Loucy (cell line): ENCODE results near the gene DYNC1I2.
A peak's percentile ranks its signal among the peaks of the same experiment; 100 is the strongest.

Experiments
- H2AFZ ChIP-seq: fragments of 200-600 bp; sonication (generic); 2 replicates; pipeline ENCODE4 v1.6.0; 2016; ENCODE audit warnings: antibody characterized with exemption, mild to moderate bottlenecking, low read length, moderate library complexity
- H3F3A ChIP-seq: fragments of 200-600 bp; 2 replicates; pipeline ENCODE4 v1.6.0; 2016; ENCODE audit warnings: antibody characterized with exemption, low read depth, mild to moderate bottlenecking
- H3K27me3 ChIP-seq: fragments of 200-600 bp; sonication (generic); 2 replicates; pipeline ENCODE4 v1.6.1; 2014; ENCODE audit warnings: low read length, mild to moderate bottlenecking; ENCODE audit not compliant: insufficient read depth, poor library complexity, severe bottlenecking
- H3K36me3 ChIP-seq: fragments of 200-600 bp; sonication (generic); 2 replicates; pipeline ENCODE4 v1.6.1; 2016; ENCODE audit warnings: low read length; ENCODE audit not compliant: insufficient read depth
- H3K4me1 ChIP-seq: fragments of 200-600 bp; sonication (generic); 2 replicates; pipeline ENCODE4 v1.5.1; 2014; ENCODE audit warnings: low read length, mild to moderate bottlenecking; ENCODE audit not compliant: insufficient read depth, poor library complexity, severe bottlenecking
- H3K4me2 ChIP-seq: fragments of 200-600 bp; sonication (generic); 2 replicates; pipeline ENCODE4 v1.6.0; 2014; ENCODE audit warnings: antibody characterized with exemption, low read length, low read depth, mild to moderate bottlenecking; ENCODE audit not compliant: poor library complexity, severe bottlenecking
- H3K4me3 ChIP-seq: fragments of 200-600 bp; sonication (generic); 2 replicates; pipeline ENCODE4 v1.5.1; 2014; ENCODE audit warnings: low read length, mild to moderate bottlenecking, mixed read lengths; ENCODE audit not compliant: poor library complexity, severe bottlenecking
- H3K79me2 ChIP-seq: fragments of 200-600 bp; sonication (generic); 2 replicates; pipeline ENCODE4 v1.6.1; 2014; ENCODE audit warnings: low read length; ENCODE audit not compliant: insufficient read depth
- H3K9ac ChIP-seq: fragments of 200-600 bp; sonication (generic); 2 replicates; pipeline ENCODE4 v1.6.0; 2014; ENCODE audit warnings: mild to moderate bottlenecking, low read depth, low read length, moderate library complexity; ENCODE audit not compliant: poor library complexity, severe bottlenecking
- H3K9me2 ChIP-seq: fragments of 200-600 bp; sonication (generic); replicated peaks from 2 replicates; pipeline ENCODE4 v1.6.1; 2016; ENCODE audit warnings: low read depth, low read length, mixed read lengths
- H3K9me3 ChIP-seq: fragments of 200-600 bp; sonication (generic); 2 replicates; pipeline ENCODE4 v1.6.1; 2014; ENCODE audit warnings: mild to moderate bottlenecking, antibody characterized with exemption, low read length, low read depth; ENCODE audit not compliant: insufficient read depth
- H4K20me1 ChIP-seq: fragments of 200-600 bp; sonication (generic); 2 replicates; pipeline ENCODE4 v1.6.0; 2014; ENCODE audit warnings: antibody characterized with exemption, low read length, mild to moderate bottlenecking; ENCODE audit not compliant: insufficient read depth, poor library complexity, severe bottlenecking
- CTCF ChIP-seq: fragments of 200-600 bp; sonication (generic); conservative IDR thresholded peaks from 2 replicates; pipeline ENCODE4 v1.5.1; 2014; ENCODE audit warnings: mild to moderate bottlenecking, antibody characterized with exemption, low read length
- EZH2phosphoT487 ChIP-seq: fragments of 200-600 bp; IDR thresholded peaks from 2 replicates; pipeline ENCODE4 v1.6.1; 2018; ENCODE audit warnings: antibody characterized with exemption, mild to moderate bottlenecking, moderate library complexity, borderline replicate concordance

DYNC1I2 gene

GRCh38 chr2:171709011-171709685 lies 21.9 kb downstream of the DYNC1I2 start:
- Histone ChIP-seq H3K9me2 (no peaks in the 10 kb centered on the region), H3K9me3 (no peaks in the 10 kb centered on the region), H3K79me2 (peaks cover 24% of the 10 kb centered on the region; the same call in 1 of the 2 replicates), H3F3A (no peaks in the 10 kb centered on the region), H3K4me3 (no peak overlapping the region), H2AFZ (no peak overlapping the region), H3K9ac (no peak overlapping the region), H3K4me2 (no peak overlapping the region), H4K20me1 (peaks cover 26% of the 10 kb centered on the region), H3K36me3 (peaks cover 21% of the 10 kb centered on the region; the same call in 1 of the 2 replicates), H3K4me1 (peaks cover 13% of the 10 kb centered on the region), H3K27me3 (no peaks in the 10 kb centered on the region)
- TF ChIP-seq EZH2phosphoT487 (no peak), CTCF (no peak)

DNA sequence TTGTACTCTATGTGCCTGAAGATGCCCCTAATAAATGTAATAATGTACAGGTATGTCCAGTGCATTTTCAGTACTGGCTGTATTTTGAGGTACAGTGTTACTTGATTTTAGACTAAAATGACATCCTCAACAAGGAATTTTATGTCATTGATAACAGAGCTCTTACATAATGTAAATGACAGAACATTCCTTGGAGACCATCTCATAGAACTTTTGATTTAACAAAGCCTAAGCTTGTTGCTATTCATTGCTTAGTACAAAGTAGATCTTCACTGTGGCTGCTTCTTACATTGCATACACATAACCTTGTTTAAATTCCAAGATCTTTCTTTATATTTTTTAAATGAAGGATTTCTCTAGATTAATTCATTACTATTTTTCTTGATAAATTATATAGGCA lies 24.1 kb downstream of the DYNC1I2 start:
- H2AFZ ChIP-seq: no peak overlapping the region
- H3K9me2 ChIP-seq: no peaks in the 10 kb centered on the region
- peaks cover 13% of the 10 kb centered on the region for H3K4me1 ChIP-seq
- TF ChIP-seq EZH2phosphoT487: no peak
- no peak for TF ChIP-seq CTCF
- no peak overlapping the region for H3K4me3 ChIP-seq
- H3K79me2 ChIP-seq: peaks cover 21% of the 10 kb centered on the region; the same call in 1 of the 2 replicates
- peaks cover 10% of the 10 kb centered on the region for H4K20me1 ChIP-seq
- H3K9ac ChIP-seq: no peak overlapping the region
- H3K36me3 ChIP-seq: peaks cover 27% of the 10 kb centered on the region; the same call in 1 of the 2 replicates
- no peaks in the 10 kb centered on the region for H3K9me3 ChIP-seq
- no peak overlapping the region for H3K4me2 ChIP-seq
- H3F3A ChIP-seq: no peaks in the 10 kb centered on the region
- H3K27me3 ChIP-seq: no peaks in the 10 kb centered on the region

GRCh38 chr2:171712051-171712450 lies 24.8 kb downstream of the DYNC1I2 start:
- no peaks in the 10 kb centered on the region for H3K9me2 ChIP-seq
- H3K4me3 ChIP-seq: peak overlapping the region; percentile 3
- H3K79me2 ChIP-seq: peaks cover 19% of the 10 kb centered on the region; the same call in 1 of the 2 replicates
- no peak overlapping the region for H3K9ac ChIP-seq
- H3F3A ChIP-seq: no peaks in the 10 kb centered on the region
- H3K9me3 ChIP-seq: no peaks in the 10 kb centered on the region
- peak overlapping the region; percentile 38 for H3K4me2 ChIP-seq
- peaks cover 5% of the 10 kb centered on the region for H4K20me1 ChIP-seq
- peaks cover 13% of the 10 kb centered on the region for H3K4me1 ChIP-seq
- H2AFZ ChIP-seq: no peak overlapping the region
- no peak for TF ChIP-seq EZH2phosphoT487
- TF ChIP-seq CTCF: no peak
- peaks cover 33% of the 10 kb centered on the region; the same call in 1 of the 2 replicates for H3K36me3 ChIP-seq
- H3K27me3 ChIP-seq: no peaks in the 10 kb centered on the region
